ENCODE data around the gene NUP35. TPM values are rescaled to one million over a fixed set of nuclear protein-coding genes. Genes with fewer than 3 reads are reported as not detected.

The NUP35 gene
- total and polyA plus RNA-seq, 8 donors = 13.3 to 27.9 (median 24.8) TPM

DNA sequence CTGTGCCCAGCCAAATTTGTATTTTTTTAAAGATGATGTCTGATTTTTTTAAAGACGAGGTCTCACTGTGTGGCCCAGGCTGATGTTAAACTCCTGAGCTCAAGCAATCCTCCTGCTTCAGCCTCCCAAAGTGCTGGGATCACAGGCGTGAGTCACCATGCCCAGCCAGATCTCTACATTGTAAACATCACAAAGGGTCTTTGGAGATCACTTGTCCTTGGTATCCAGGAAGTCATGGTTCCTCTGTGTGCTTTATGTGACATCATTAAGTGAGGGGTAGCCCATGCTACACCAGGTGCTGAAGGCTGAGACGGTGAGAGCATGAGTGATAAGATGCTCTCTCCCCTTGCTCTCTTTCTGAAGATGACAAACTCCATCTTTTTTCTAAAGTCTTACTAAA lies 7.0 kb upstream of the NUP35 start:
- Histone ChIP-seq H3K4me3 (no peak overlapping the region), H3K36me3 (no peaks in the 10 kb centered on the region), H3K9me3 (no peaks in the 10 kb centered on the region), H3K4me1 (no peaks in the 10 kb centered on the region), H3K27me3 (no peaks in the 10 kb centered on the region), H3K27ac (no peak overlapping the region)
- TF ChIP-seq, protein P1, sequence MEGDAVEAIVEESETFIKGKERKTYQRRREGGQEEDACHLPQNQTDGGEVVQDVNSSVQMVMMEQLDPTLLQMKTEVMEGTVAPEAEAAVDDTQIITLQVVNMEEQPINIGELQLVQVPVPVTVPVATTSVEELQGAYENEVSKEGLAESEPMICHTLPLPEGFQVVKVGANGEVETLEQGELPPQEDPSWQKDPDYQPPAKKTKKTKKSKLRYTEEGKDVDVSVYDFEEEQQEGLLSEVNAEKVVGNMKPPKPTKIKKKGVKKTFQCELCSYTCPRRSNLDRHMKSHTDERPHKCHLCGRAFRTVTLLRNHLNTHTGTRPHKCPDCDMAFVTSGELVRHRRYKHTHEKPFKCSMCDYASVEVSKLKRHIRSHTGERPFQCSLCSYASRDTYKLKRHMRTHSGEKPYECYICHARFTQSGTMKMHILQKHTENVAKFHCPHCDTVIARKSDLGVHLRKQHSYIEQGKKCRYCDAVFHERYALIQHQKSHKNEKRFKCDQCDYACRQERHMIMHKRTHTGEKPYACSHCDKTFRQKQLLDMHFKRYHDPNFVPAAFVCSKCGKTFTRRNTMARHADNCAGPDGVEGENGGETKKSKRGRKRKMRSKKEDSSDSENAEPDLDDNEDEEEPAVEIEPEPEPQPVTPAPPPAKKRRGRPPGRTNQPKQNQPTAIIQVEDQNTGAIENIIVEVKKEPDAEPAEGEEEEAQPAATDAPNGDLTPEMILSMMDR (IDR thresholded peaks at IDR 0.05) = no peak
- intact Hi-C loops (cut with DNase I) = no loop called here
- ATAC-seq (no peak), DNase-seq (no peak)

DNA sequence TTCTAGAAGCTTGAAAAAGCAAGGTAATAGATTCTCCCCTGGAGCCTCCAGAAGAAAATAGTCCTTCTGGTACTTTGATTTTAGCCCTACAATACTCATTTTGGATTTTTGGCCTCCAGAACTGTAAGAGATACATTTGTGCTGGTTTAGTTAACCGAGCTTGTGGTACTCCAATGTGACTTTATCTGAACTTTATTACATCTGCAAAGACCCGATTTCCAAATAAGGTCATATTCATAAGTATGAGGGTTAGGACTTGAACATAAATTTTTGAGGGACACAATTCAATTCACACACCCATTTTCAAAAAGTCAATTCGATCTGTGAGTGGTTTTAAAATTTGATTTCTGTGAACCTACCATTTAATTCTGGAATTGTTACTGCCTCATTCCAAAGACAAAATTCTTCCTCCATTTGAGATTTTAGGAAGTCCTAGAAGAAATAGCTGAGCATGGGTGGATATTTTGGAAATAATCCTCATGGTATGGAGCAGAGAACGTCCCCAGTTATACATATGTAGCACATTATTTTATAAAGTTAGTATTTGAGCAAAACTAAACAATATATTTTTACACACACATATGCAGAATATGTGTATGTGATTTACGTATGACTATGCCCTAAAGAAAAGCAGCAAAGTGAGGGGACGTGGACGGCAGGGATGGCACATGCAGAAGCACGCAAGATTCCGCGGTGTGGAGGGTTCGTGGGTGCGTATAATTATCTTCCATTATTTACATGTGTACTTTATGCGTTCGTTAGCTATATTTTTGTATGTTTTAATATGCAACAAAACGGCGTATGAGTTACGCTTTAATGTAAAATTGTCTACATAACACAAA lies 905 bp upstream of the NUP35 start:
- Histone ChIP-seq H3K27me3 (no peaks in the 10 kb centered on the region), H3K4me1 (peaks cover 0 to 16% of the 10 kb centered on the region in 2 donors), H3K27ac (peak overlapping the region; percentile 83 to 87), H3K36me3 (no peaks in the 10 kb centered on the region), H3K9me3 (no peaks in the 10 kb centered on the region), H3K4me3 (peak overlapping the region; percentile 66 to 71)
- intact Hi-C loops (cut with DNase I) = no loop called here
- DNase-seq = peak in 1 of 4 donors; percentile 17
- TF ChIP-seq, protein P1 (IDR thresholded peaks at IDR 0.05) = no peak
- ATAC-seq = peak; percentile 16

DNA sequence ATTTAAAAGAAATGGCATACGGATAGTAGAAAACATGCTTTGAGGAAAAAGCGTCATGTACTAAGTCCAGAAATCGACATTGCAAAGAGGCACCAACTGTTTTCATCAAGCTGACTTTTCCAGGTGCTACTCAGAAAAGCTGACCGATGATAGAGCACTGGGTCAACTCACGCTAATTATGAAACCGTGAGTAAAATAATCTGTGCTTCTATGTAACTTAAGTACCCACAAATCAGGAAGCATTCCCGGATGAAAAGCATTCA lies 353 bp upstream of the NUP35 start:
- H3K27me3 ChIP-seq = no peaks in the 10 kb centered on the region
- no peaks in the 10 kb centered on the region for H3K9me3 ChIP-seq
- no peak for DNase-seq
- H3K4me1 ChIP-seq = peaks cover 0 to 16% of the 10 kb centered on the region in 2 donors
- no peak for ATAC-seq
- H3K27ac ChIP-seq = peak overlapping the region; percentile 83 to 87
- TF ChIP-seq, protein P1 (IDR thresholded peaks at IDR 0.05) = no peak
- H3K36me3 ChIP-seq = no peaks in the 10 kb centered on the region
- H3K4me3 ChIP-seq = peak overlapping the region; percentile 66 to 71
- intact Hi-C loops (cut with DNase I) = no loop called here

DNA sequence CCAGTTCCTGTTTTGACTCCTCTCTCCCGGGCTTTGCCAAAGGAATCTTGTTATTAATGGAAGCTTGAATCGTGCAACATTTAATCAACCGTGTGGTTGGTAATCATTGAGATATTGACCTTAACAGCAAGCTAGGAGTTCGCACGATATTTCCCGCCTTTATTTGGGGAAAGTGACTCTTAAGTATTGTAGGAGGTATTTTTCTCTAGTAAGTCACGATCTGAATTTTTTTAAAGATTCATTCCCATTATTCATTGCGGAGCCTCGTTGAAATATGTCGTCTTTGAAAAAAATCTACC lies 663 bp downstream of the NUP35 start:
- ATAC-seq (no peak), DNase-seq (no peak)
- peak overlapping the region; percentile 66 to 71 for H3K4me3 ChIP-seq
- H3K36me3 ChIP-seq = no peaks in the 10 kb centered on the region
- peak overlapping the region; percentile 83 to 87 for H3K27ac ChIP-seq
- H3K4me1 ChIP-seq = peaks cover 0 to 16% of the 10 kb centered on the region in 2 donors
- intact Hi-C loops (cut with DNase I) = no loop called here
- no peaks in the 10 kb centered on the region for H3K9me3 ChIP-seq
- no peaks in the 10 kb centered on the region for H3K27me3 ChIP-seq
- TF ChIP-seq, protein P1 (IDR thresholded peaks at IDR 0.05) = no peak

DNA sequence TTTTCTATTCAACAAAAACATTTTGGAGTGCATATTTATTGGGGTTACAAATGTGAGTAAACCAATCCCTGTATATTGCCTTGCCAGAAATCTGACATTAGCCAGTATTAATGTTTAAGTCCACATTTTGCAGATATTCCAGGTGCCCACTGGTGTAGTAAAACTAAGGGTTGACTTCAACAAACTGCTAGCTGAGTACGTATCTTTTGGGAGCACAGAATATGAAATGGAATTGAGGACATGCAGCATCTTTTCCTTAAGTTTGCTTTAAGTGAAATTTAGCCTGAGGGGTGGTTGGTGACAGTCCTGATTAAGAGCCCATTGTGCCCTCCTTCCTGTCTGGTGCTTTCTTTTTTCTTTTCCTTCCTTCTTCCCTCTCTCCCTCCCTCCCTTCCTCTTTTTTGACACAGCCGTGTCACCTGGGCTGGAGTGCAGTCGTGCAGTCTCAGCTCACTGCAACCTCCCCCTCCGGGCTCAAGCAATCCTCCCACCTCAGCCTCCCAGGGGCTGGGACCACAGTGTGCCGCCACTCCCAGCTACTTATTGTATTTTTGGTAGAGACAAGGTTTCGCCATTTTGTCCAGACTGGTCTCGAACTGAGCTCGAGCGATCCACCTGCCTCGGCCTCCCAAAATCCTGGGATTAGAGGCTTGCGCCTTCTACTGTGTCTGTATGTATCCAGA lies 1.6 kb downstream of the NUP35 start:
- H3K9me3 ChIP-seq = no peaks in the 10 kb centered on the region

More for the DNA sequence above, 1.6 kb downstream of the NUP35 start:
- TF ChIP-seq, protein P1 (IDR thresholded peaks at IDR 0.05) = no peak
- ATAC-seq = no peak
- no peaks in the 10 kb centered on the region for H3K27me3 ChIP-seq
- peaks cover 0 to 6% of the 10 kb centered on the region in 2 donors for H3K36me3 ChIP-seq
- H3K4me1 ChIP-seq = peaks cover 0 to 16% of the 10 kb centered on the region in 2 donors
- no peak for DNase-seq
- intact Hi-C loops (cut with DNase I) = no loop called here
- H3K27ac ChIP-seq = no peak overlapping the region
- peak overlapping the region in 1 of 2 donors; percentile 66 for H3K4me3 ChIP-seq

Measured in left lung (tissue), 10 donors.